ENCODE results near the gene SRBD1. TPM values are rescaled to one million over a fixed set of nuclear protein-coding genes. Genes with fewer than 3 reads are reported as not detected.

The SRBD1 gene
- total and polyA plus RNA-seq, 5 donors, result 4.2 to 13.6 (median 13.0) TPM

DNA sequence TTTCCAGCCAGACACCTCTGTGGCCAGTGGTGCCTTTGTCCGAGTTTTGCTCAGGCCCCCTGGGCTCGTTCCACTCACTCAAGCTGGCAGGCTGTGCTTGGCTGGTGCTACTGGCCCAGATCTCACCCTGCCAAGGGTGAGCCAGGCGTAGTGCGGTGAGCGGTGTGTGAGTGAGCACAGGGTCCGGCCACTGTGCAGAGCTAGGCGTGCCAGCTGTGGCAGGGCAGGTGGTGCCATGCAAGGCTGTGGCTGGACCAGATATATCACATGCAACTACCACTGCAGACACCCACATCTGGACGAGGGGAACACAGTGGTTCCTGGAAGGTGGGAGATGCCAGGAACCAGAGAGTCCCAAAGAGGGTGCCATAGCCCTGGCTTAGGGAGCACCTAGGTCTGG is 70.1 kb downstream of the SRBD1 start:
- Histone ChIP-seq H3K9me3 (ENCODE audit: control insufficient read depth, low read length) (no peaks in the 10 kb centered on the region), H3K4me1 (ENCODE audit: control insufficient read depth, insufficient read depth, low read length) (no peaks in the 10 kb centered on the region), H3K4me3 (ENCODE audit: low read length) (no peak overlapping the region), H3K27ac (ENCODE audit: low read length) (no peak overlapping the region), H3K27me3 (ENCODE audit: control insufficient read depth, insufficient read depth) (no peaks in the 10 kb centered on the region)
- WGBS, result 99% methylated on average over 8 of the region's 8 CpGs
- intact Hi-C loops (cut with DNase I), result no loop called here
- ATAC-seq (no peak), DNase-seq (no peak)

DNA sequence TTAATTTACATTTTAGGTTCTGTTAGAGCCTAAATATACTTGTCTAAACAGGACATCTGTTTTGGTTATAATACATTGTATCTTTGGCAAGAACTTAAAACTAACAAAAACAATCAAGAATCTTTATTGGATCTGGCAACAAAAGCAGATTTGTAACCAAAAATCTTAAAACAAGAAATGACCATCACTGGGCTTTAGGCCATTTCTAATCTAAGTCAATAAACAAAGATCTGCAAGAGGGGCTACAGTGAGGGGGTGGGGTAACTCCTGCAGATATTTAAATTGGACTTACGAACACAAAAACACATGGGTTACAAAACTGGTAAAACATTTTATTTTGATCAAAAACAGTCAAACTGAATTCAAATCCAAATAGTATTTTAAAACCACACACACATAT is 77.3 kb downstream of the SRBD1 start:
- H3K4me1 ChIP-seq (ENCODE audit: control insufficient read depth, insufficient read depth, low read length), result no peaks in the 10 kb centered on the region
- H3K27ac ChIP-seq (ENCODE audit: low read length), result no peak overlapping the region
- H3K4me3 ChIP-seq (ENCODE audit: low read length), result no peak overlapping the region
- DNase-seq, result no peak
- intact Hi-C loops (cut with DNase I), result no loop called here
- ATAC-seq, result no peak
- no peaks in the 10 kb centered on the region for H3K27me3 ChIP-seq (ENCODE audit: control insufficient read depth, insufficient read depth)
- no peaks in the 10 kb centered on the region for H3K9me3 ChIP-seq (ENCODE audit: control insufficient read depth, low read length)
- WGBS, result 71% methylated on average over 1 of the region's 1 CpG

DNA sequence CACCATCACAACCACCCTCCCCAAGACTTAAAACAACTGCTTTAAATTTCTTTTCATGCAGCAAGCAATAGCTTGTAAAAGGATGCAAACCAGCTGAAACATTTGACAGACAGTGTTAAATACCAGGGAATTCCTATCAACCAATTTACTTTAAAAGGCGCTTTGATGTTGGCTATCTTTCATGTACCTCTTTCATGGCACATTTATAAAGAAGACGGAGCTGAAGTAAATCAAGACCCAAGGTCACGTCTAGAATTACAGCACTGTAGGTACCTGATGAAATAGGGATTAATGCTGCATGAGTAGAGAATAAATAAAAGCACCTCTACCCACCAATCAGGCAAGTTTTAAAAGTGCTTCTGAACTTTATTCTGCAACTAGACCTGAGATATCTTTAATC is 78.9 kb downstream of the SRBD1 start:
- DNase-seq, result no peak
- WGBS, result 98% methylated on average over 3 of the region's 3 CpGs
- Histone ChIP-seq H3K4me1 (ENCODE audit: control insufficient read depth, insufficient read depth, low read length) (no peaks in the 10 kb centered on the region), H3K27ac (ENCODE audit: low read length) (no peak overlapping the region), H3K9me3 (ENCODE audit: control insufficient read depth, low read length) (no peaks in the 10 kb centered on the region), H3K4me3 (ENCODE audit: low read length) (no peak overlapping the region), H3K27me3 (ENCODE audit: control insufficient read depth, insufficient read depth) (no peaks in the 10 kb centered on the region)
- ATAC-seq, result no peak
- intact Hi-C loops (cut with DNase I), result no loop called here

DNA sequence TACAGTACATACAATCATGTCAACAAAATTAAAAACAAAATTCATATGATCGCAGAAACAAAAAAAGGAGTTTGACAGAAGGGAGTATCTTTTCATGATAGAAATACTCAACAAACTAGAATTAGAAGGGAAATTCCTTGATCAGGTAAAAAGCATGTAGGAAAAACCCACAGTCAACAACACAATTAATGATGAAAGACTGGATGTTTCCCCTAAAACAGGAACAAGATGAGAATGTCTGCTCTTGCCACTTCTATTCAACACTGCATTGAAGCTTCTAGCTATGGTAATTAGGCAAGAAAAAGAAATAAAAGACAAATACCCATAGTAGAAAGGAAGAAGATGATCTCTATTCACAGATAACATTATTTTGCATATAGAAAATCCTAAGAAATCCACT is 87.1 kb downstream of the SRBD1 start:
- WGBS, result 99% methylated on average over 1 of the region's 1 CpG
- Histone ChIP-seq H3K27me3 (ENCODE audit: control insufficient read depth, insufficient read depth) (no peaks in the 10 kb centered on the region), H3K9me3 (ENCODE audit: control insufficient read depth, low read length) (no peaks in the 10 kb centered on the region), H3K4me1 (ENCODE audit: control insufficient read depth, insufficient read depth, low read length) (no peaks in the 10 kb centered on the region), H3K4me3 (ENCODE audit: low read length) (no peak overlapping the region), H3K27ac (ENCODE audit: low read length) (no peak overlapping the region)
- DNase-seq (no peak), ATAC-seq (no peak)
- intact Hi-C loops (cut with DNase I), result no loop called here

DNA sequence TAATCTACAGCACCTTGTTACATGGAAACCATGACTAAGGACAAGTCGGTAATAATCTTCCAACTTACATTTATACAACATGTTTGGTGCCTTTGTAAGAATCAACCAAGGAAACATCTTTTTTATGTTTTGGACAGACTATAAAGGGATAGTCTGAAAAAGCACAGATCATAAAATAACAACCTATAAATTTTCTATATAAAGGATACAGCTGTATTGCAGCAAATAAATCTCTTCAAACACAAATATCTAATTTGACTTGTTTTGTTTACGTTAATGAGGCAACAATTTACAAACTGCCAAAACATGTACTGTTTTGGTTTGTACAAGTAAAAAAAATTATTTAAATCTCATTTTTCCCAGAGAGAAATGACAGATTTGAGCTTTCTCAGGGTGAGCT is 92.5 kb downstream of the SRBD1 start:
- intact Hi-C loops (cut with DNase I), result no loop called here
- H3K4me3 ChIP-seq (ENCODE audit: low read length), result no peak overlapping the region
- H3K4me1 ChIP-seq (ENCODE audit: control insufficient read depth, insufficient read depth, low read length), result no peaks in the 10 kb centered on the region
- ATAC-seq, result no peak
- no peaks in the 10 kb centered on the region for H3K9me3 ChIP-seq (ENCODE audit: control insufficient read depth, low read length)
- no peak overlapping the region for H3K27ac ChIP-seq (ENCODE audit: low read length)
- whole genome bisulfite sequencing, result 94% methylated on average over 2 of the region's 2 CpGs
- no peaks in the 10 kb centered on the region for H3K27me3 ChIP-seq (ENCODE audit: control insufficient read depth, insufficient read depth)
- DNase-seq, result no peak

DNA sequence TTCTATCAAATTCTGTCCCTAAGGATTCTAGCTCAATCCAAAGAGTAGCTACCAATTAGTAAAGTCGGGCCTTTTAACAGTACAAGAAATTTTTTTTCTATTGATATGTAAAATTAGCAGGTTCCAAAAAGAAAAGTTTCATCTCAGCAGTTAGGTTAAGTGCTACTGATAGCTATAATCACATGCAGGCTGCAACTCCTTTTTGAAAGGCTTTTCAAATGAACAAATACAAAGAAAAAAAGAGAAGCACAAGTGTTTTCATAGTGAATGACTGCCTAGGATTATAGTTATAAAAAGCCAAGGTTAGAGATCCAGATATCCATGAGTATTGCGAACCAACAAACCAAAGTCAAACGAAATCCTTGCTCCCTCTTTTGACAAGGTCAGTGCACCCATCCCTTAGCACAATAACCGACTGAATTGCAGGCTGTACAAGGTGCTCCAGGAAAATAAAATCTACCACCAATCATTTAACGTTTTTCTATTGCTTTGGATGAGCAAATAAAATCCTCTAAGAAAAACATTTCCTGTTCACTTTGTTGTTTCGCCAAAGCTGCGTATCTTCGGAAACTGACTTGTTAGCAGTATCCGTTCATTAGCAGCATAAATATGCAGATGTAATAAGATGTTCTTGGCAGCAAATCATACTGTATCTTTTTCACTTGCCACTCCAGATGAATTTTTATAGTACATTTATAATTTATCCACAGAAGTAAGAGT is 100.2 kb downstream of the SRBD1 start:
- H3K27me3 ChIP-seq (ENCODE audit: control insufficient read depth, insufficient read depth), result no peaks in the 10 kb centered on the region
- no peak overlapping the region for H3K27ac ChIP-seq (ENCODE audit: low read length)
- H3K4me3 ChIP-seq (ENCODE audit: low read length), result no peak overlapping the region
- H3K4me1 ChIP-seq (ENCODE audit: control insufficient read depth, insufficient read depth, low read length), result no peaks in the 10 kb centered on the region
- DNase-seq, result no peak
- no peak for ATAC-seq
- no peaks in the 10 kb centered on the region for H3K9me3 ChIP-seq (ENCODE audit: control insufficient read depth, low read length)
- 76% methylated on average over 9 of the region's 9 CpGs for WGBS
- intact Hi-C loops (cut with DNase I), result no loop called here

DNA sequence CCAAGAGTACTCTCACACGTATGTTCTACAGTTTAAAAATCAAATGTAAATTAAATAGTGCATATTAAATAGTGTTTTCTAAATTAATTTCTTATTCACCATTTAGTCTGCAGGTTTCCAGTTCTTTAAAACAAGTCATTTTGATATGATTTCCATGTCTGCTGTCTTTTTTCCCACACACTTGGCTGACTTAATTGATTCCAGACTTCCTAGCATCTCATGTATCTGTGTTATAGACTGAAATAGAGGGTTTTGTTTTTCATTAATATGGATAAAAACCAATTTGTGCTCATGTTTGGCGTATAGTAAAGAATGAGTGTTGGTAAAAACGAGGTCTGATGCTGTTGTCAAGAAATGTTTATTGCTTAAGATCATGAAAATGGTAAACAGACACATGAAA is 104.3 kb downstream of the SRBD1 start:
- intact Hi-C loops (cut with DNase I), result no loop called here
- WGBS, result 95% methylated on average over 3 of the region's 3 CpGs
- no peak overlapping the region for H3K27ac ChIP-seq (ENCODE audit: low read length)
- H3K9me3 ChIP-seq (ENCODE audit: control insufficient read depth, low read length), result no peaks in the 10 kb centered on the region
- no peaks in the 10 kb centered on the region for H3K4me1 ChIP-seq (ENCODE audit: control insufficient read depth, insufficient read depth, low read length)
- DNase-seq, result no peak
- H3K27me3 ChIP-seq (ENCODE audit: control insufficient read depth, insufficient read depth), result no peaks in the 10 kb centered on the region
- H3K4me3 ChIP-seq (ENCODE audit: low read length), result no peak overlapping the region
- no peak for ATAC-seq

DNA sequence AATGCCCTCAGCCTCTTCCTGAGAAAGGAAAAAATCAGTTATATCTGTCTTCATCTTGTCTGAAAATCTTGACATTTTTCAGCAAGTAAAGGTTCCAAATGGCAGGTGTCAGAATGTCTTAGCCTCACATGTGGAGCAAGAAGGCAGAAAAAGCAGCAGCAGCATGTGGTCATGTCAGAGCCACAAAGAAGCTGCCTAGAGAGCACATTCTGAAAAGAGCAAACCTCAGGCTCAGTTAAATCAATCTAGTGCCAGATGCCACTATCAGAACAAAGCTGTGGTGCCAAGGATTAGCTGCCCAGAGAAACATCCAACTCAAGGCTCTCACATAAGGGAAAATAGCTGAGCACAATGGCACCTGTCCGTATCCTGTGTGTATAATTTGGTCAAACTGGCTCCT is 105.9 kb downstream of the SRBD1 start:
- H3K4me3 ChIP-seq (ENCODE audit: low read length), result no peak overlapping the region
- H3K27ac ChIP-seq (ENCODE audit: low read length), result no peak overlapping the region
- intact Hi-C loops (cut with DNase I), result no loop called here
- DNase-seq (no peak), ATAC-seq (no peak)
- H3K9me3 ChIP-seq (ENCODE audit: control insufficient read depth, low read length), result no peaks in the 10 kb centered on the region
- no peaks in the 10 kb centered on the region for H3K4me1 ChIP-seq (ENCODE audit: control insufficient read depth, insufficient read depth, low read length)
- H3K27me3 ChIP-seq (ENCODE audit: control insufficient read depth, insufficient read depth), result no peaks in the 10 kb centered on the region
- WGBS, result 94% methylated on average over 1 of the region's 1 CpG

DNA sequence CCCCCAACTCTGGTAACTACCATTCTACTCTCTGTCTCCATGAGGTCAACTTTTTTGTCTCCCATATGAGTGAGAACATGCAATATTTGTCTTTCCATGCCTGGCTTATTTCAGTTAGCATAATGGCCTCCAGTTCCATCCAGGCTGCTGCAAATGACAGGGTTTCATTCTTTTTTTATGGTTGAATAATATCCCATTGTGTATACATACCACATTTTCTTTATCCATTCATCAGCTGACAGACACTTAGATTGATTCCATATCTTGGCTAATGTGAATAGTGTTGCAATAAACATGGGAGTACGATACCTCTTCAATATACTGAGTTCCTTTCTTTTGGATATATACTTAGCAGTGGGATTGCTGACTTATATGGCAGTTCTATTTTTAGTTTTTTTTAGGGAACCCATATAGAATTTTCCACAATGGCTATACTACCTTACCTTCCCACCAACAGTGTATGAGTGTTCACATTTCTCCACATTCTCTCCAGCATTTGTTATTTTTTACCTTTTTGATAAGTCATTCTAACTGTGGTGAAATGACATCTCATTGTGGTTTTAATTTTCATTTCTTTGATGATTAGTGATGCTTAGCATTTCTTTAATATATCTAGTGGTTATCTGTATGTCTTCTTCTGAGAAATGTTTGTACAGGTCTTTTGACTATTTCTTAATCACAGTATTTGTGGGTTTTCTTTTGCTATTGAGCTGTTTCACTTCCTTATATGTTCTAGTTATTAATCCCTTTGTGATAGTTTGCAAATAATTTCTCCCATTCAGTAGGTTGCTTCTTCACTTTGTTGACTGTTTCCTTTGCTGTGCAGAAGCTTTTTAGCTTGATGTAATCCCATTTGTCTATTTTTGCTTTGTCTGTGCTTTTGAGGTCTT is 112.2 kb downstream of the SRBD1 start:
- Histone ChIP-seq H3K9me3 (ENCODE audit: control insufficient read depth, low read length) (no peaks in the 10 kb centered on the region), H3K27me3 (ENCODE audit: control insufficient read depth, insufficient read depth) (no peaks in the 10 kb centered on the region), H3K4me3 (ENCODE audit: low read length) (no peak overlapping the region), H3K27ac (ENCODE audit: low read length) (no peak overlapping the region), H3K4me1 (ENCODE audit: control insufficient read depth, insufficient read depth, low read length) (no peaks in the 10 kb centered on the region)
- ATAC-seq (no peak), DNase-seq (no peak)
- 97% methylated on average over 1 of the region's 1 CpG for WGBS
- intact Hi-C loops (cut with DNase I), result loop anchor here in 1 of 4 donors (5.0 kb wide), 1 partner anchor 517 kb away; no protein-coding TSS in a partner anchor

DNA sequence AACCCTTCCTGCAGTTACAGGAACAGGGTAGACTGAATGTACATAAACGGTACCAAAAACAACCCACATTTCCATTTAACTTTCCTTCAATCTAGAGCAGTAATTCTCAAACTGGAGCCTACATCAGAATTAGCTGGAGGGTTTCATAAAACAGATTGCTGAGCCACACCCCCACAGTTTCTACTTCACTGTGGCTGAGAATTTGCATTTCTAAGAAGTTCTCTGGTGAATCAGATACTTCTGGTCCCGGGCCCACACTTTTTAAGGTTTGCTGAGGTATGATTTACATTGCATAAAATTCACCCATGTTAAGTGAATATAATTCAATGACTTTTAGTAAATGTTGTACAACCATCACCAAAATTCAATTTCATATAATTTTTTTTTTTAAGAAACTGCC is 113.7 kb downstream of the SRBD1 start:
- ATAC-seq, result no peak
- no peaks in the 10 kb centered on the region for H3K9me3 ChIP-seq (ENCODE audit: control insufficient read depth, low read length)
- no peaks in the 10 kb centered on the region for H3K4me1 ChIP-seq (ENCODE audit: control insufficient read depth, insufficient read depth, low read length)
- 86% methylated on average over 2 of the region's 2 CpGs for WGBS
- no peaks in the 10 kb centered on the region for H3K27me3 ChIP-seq (ENCODE audit: control insufficient read depth, insufficient read depth)
- no peak overlapping the region for H3K27ac ChIP-seq (ENCODE audit: low read length)
- H3K4me3 ChIP-seq (ENCODE audit: low read length), result no peak overlapping the region
- intact Hi-C loops (cut with DNase I), result loop anchor here in 1 of 4 donors (5.0 kb wide), 1 partner anchor 515 kb away; no protein-coding TSS in a partner anchor
- no peak for DNase-seq

DNA sequence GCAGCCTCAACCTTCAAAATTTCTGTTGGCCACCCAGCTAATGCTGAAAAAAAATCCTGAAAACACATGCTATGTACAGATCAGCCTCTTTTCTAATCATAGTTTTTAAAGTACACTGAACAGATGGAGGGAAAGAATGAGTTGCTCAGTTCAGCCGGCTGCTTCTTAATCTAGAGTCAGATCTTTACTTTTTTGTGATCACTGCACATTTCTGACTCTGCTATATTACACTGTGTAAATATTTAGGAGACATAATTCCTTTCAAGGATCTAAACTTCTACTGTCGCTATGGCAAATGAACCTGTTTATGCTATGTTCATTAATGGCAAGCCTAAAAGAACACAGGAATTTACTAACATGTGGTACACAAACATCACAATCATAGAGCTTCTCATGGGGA is 114.2 kb downstream of the SRBD1 start:
- no peak overlapping the region for H3K4me3 ChIP-seq (ENCODE audit: low read length)
- no peaks in the 10 kb centered on the region for H3K4me1 ChIP-seq (ENCODE audit: control insufficient read depth, insufficient read depth, low read length)
- no peak overlapping the region for H3K27ac ChIP-seq (ENCODE audit: low read length)
- intact Hi-C loops (cut with DNase I), result loop anchor here in 1 of 4 donors (5.0 kb wide), 1 partner anchor 515 kb away; no protein-coding TSS in a partner anchor
- no peak for ATAC-seq
- 80% methylated on average over 2 of the region's 2 CpGs for WGBS
- no peaks in the 10 kb centered on the region for H3K9me3 ChIP-seq (ENCODE audit: control insufficient read depth, low read length)
- no peaks in the 10 kb centered on the region for H3K27me3 ChIP-seq (ENCODE audit: control insufficient read depth, insufficient read depth)
- no peak for DNase-seq
